ENCODE data around the gene BRK1. TPM values are rescaled to one million over a fixed set of nuclear protein-coding genes. Genes with fewer than 3 reads are reported as not detected.

Gene BRK1
- total and polyA plus RNA-seq, 9 of the 15 experiments (the other 6 are each of a cell fraction or from before 2014, with no cell fraction given) = 105 to 634 (median 250) TPM

DNA sequence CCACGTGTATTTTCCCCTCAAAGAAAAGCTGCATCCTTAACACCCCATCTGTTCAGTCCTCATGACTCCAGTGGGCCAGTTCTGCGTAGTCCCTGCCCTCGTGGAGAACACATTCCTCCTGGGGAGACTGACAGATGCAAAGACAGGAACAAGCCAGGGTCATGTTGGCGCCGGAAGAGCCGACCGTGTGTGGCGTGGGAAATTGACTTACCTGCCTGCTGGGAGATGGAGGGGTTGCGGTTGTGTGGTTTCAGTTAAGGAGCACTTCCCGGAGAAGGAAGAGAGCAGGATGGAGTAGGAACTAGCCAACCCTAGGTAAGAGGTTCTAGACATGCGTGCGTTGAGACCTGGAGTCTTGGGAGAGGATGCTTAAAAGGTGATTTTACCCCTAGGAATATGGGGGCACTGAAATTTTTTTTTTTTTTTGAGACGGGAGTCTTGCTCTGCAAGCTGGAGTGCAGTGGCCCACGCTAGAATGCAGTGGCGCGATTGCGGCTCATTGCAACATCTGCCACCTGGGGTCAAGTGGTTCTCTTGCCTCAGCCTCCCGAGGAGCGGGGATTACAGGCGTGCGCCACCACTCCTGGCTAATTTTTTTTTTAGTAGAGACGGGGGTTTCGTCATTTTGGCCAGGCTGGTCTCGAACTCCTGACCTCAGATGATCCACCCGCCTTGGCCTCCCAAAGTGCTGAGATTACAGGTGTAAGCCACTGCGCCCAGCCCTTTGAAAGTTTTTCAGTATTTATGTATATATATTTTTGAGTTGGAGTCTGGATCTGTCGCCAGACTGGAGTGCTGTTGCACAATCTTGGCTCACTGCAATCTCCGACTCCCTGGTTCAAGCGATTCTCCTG lies 27.5 kb downstream of the BRK1 start (continued):
- TF ChIP-seq, protein P1, sequence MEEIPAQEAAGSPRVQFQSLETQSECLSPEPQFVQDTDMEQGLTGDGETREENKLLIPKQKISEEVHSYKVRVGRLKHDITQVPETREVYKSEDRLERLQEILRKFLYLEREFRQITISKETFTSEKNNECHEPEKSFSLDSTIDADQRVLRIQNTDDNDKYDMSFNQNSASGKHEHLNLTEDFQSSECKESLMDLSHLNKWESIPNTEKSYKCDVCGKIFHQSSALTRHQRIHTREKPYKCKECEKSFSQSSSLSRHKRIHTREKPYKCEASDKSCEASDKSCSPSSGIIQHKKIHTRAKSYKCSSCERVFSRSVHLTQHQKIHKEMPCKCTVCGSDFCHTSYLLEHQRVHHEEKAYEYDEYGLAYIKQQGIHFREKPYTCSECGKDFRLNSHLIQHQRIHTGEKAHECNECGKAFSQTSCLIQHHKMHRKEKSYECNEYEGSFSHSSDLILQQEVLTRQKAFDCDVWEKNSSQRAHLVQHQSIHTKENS (CRISPR knock-in tag; IDR thresholded peaks at IDR 0.05) = no peak
- TF ChIP-seq SP2 (IDR thresholded peaks at IDR 0.05; ENCODE audit: extremely low read depth, low read depth, low read length, poor library complexity, severe bottlenecking) (peak; percentile 7), YBX1 (IDR thresholded peaks at IDR 0.05) (no peak), NFYB (IDR thresholded peaks at IDR 0.05; ENCODE audit: extremely low read depth, insufficient read length) (no peak), ZNF347 (CRISPR knock-in tag; IDR thresholded peaks at IDR 0.05; ENCODE audit: low read depth) (no peak)
- TF ChIP-seq, protein P2, sequence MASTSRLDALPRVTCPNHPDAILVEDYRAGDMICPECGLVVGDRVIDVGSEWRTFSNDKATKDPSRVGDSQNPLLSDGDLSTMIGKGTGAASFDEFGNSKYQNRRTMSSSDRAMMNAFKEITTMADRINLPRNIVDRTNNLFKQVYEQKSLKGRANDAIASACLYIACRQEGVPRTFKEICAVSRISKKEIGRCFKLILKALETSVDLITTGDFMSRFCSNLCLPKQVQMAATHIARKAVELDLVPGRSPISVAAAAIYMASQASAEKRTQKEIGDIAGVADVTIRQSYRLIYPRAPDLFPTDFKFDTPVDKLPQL (IDR thresholded peaks at IDR 0.05; ENCODE audit: extremely low read depth, insufficient read length) = no peak
- TF ChIP-seq, protein P3, sequence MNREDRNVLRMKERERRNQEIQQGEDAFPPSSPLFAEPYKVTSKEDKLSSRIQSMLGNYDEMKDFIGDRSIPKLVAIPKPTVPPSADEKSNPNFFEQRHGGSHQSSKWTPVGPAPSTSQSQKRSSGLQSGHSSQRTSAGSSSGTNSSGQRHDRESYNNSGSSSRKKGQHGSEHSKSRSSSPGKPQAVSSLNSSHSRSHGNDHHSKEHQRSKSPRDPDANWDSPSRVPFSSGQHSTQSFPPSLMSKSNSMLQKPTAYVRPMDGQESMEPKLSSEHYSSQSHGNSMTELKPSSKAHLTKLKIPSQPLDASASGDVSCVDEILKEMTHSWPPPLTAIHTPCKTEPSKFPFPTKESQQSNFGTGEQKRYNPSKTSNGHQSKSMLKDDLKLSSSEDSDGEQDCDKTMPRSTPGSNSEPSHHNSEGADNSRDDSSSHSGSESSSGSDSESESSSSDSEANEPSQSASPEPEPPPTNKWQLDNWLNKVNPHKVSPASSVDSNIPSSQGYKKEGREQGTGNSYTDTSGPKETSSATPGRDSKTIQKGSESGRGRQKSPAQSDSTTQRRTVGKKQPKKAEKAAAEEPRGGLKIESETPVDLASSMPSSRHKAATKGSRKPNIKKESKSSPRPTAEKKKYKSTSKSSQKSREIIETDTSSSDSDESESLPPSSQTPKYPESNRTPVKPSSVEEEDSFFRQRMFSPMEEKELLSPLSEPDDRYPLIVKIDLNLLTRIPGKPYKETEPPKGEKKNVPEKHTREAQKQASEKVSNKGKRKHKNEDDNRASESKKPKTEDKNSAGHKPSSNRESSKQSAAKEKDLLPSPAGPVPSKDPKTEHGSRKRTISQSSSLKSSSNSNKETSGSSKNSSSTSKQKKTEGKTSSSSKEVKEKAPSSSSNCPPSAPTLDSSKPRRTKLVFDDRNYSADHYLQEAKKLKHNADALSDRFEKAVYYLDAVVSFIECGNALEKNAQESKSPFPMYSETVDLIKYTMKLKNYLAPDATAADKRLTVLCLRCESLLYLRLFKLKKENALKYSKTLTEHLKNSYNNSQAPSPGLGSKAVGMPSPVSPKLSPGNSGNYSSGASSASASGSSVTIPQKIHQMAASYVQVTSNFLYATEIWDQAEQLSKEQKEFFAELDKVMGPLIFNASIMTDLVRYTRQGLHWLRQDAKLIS (CRISPR knock-in tag; IDR thresholded peaks at IDR 0.05) = no peak; the same call in 1 of the 2 replicates

All from K562 (cell line).